Stimulated activated naive B cell treated with anti-CD40 and anti-IgM and Interleukin-4, amounts not matched to agents 10 μg/mL and 1 μg/mL and 100 μg/mL, for 72 hours (primary cell): ENCODE results near the gene NFKBIZ.
"Not testable (repeated sequence)": the region's sequence is repeated elsewhere in the genome, so short reads cannot be mapped to it uniquely, and the experiment has no call there.

Source experiments
- ATAC-seq, 2 donors: fragments of 150-1000 bp; cut with Tn5 transposase; replicated peaks; 2 replicates each; pipeline ENCODE4 v1.10.0; 2021; ENCODE audit warnings: moderate library complexity in 1 of 2
- DNase-seq: peaks from one replicate; pipeline ENCODE4 v3.0.0; 2021
- H3K27ac Mint-ChIP-seq: one replicate; pipeline ENCODE4 v1.8.0; 2022; ENCODE audit warnings: mild to moderate bottlenecking, mixed read lengths
- H3K27me3 Mint-ChIP-seq, 2 donors: one replicate each; pipeline ENCODE4 v1.8.0; 2022; ENCODE audit warnings: mixed read lengths in 2 of 2
- H3K36me3 Mint-ChIP-seq, 2 donors: one replicate each; pipeline ENCODE4 v1.8.0; 2022; ENCODE audit warnings: mixed read lengths in 2 of 2, mild to moderate bottlenecking in 1 of 2
- H3K4me1 Mint-ChIP-seq, 2 donors: one replicate each; pipeline ENCODE4 v1.8.0; 2022; ENCODE audit warnings: mixed read lengths in 2 of 2, mild to moderate bottlenecking in 1 of 2
- H3K4me3 Mint-ChIP-seq, 2 donors: one replicate each; pipeline ENCODE4 v1.8.0; 2022; ENCODE audit warnings: mild to moderate bottlenecking in 2 of 2, mixed read lengths in 2 of 2, moderate library complexity in 1 of 2
- H3K9me3 Mint-ChIP-seq, 2 donors: one replicate each; pipeline ENCODE4 v1.8.0; 2022; ENCODE audit warnings: mixed read lengths in 2 of 2, mild to moderate bottlenecking in 1 of 2

NFKBIZ gene

GRCh38 chr3:101885584-101885983 lies 36.3 kb downstream of the NFKBIZ start:
- H3K36me3 Mint-ChIP-seq, ATAC-seq, DNase-seq, H3K4me3 Mint-ChIP-seq, H3K9me3 Mint-ChIP-seq, H3K27ac Mint-ChIP-seq, H3K27me3 Mint-ChIP-seq: not testable (repeated sequence)
- H3K4me1 Mint-ChIP-seq, result peaks cover 3 to 11% of the 10 kb centered on the region in 2 donors

DNA sequence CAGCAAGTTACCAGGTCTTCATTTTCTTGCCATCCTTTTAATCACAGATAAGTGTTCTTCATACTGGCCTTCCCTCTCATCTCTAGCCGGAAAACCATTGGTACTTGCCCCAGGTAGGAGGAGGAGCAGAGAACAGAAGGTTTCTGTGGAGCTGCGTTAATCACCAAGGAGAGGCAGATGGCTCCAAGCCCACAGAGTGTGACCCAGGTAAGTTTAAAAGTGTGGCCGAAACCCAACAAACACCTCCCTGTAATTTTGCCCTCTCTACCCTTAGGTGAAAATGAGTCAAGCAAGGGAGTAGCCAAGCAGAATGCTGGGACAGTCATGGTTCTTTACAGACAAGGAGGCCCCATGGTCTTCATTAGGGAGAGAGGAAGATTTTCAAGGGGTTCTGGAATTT lies 37.3 kb downstream of the NFKBIZ start:
- no peak for DNase-seq
- no peaks in the 10 kb centered on the region for H3K27me3 Mint-ChIP-seq
- H3K4me1 Mint-ChIP-seq, result peaks cover 3 to 8% of the 10 kb centered on the region in 2 donors
- no peaks in the 10 kb centered on the region for H3K36me3 Mint-ChIP-seq
- H3K4me3 Mint-ChIP-seq, result no peak overlapping the region
- H3K9me3 Mint-ChIP-seq, result peaks cover 0 to 3% of the 10 kb centered on the region in 2 donors
- no peak overlapping the region for H3K27ac Mint-ChIP-seq
- no peak for ATAC-seq

DNA sequence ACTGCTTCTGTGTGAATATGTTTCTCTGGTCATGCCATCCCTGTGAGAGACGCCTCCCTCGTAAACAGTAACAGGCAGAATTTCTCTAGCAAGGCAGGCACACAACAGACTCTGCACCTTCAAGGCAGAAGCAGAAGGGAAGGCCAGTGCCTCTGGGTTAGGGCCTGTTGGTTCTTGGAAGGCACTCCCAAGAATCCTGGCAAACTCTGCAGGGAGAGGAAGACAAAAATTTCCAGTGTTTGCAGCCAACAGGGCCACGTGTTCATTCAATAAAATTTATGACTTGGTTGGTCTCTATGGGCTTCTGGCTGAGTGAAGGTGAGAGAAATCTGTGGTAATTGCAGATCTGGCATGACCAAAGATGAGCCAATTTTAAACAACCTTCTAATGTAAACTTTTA lies 39.3 kb downstream of the NFKBIZ start:
- no peak overlapping the region for H3K27ac Mint-ChIP-seq
- DNase-seq (no peak), ATAC-seq (no peak)
- H3K36me3 Mint-ChIP-seq, result no peaks in the 10 kb centered on the region
- H3K4me1 Mint-ChIP-seq, result peaks cover 5 to 14% of the 10 kb centered on the region in 2 donors
- peaks cover 0 to 3% of the 10 kb centered on the region in 2 donors for H3K9me3 Mint-ChIP-seq
- no peak overlapping the region for H3K4me3 Mint-ChIP-seq
- H3K27me3 Mint-ChIP-seq, result no peaks in the 10 kb centered on the region

DNA sequence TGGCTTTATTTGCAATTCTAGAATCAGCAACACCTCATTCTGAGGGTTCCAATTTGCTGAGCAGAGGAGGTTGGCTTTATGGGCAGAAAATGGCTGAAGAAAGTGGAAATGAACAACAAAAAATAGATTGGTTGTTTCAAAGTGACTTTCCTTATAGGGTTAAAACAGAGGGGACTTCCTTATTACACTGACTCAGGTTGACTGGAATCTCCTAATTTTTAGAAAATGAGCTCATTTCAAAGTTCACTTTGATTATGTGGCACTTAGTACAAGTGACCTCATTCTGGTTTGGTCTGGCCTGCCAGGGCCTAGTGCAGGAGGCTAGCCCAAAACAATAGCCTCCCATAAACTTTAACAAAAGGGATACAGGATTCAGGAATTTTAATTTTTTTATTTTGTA lies 41.4 kb downstream of the NFKBIZ start:
- DNase-seq (no peak), ATAC-seq (peak; percentile 71 to 92)
- Mint-ChIP-seq H3K9me3 (no peaks in the 10 kb centered on the region), H3K27ac (no peak overlapping the region), H3K4me1 (peaks cover 5 to 14% of the 10 kb centered on the region in 2 donors), H3K36me3 (no peaks in the 10 kb centered on the region), H3K4me3 (no peak overlapping the region), H3K27me3 (no peaks in the 10 kb centered on the region)

DNA sequence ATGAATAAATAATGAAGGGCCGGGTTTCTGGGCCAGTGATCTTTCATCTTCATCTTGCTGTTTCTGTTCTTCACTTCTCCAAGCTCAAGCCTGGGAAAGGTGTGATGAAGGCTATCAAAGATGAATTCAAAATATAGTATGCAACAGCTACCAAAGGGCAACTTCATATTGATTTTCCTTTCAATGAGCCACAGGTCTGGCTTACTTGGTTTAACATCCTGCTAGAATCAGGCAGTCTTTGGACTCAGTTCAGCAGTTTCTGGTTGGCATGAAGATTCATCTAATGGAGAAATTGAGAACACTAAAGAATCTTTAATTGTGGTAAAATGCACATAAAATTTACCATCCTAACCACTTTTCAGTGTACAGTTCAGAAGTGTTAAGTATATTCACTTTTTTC lies 43.3 kb downstream of the NFKBIZ start:
- ATAC-seq (no peak), DNase-seq (no peak)
- Mint-ChIP-seq H3K36me3 (no peaks in the 10 kb centered on the region), H3K9me3 (no peaks in the 10 kb centered on the region), H3K27ac (no peak overlapping the region), H3K27me3 (no peaks in the 10 kb centered on the region), H3K4me3 (no peak overlapping the region), H3K4me1 (peaks cover 5 to 14% of the 10 kb centered on the region in 2 donors)

- Mint-ChIP-seq H3K4me3 (no peak overlapping the region), H3K4me1 (peaks cover 16 to 36% of the 10 kb centered on the region in 2 donors), H3K27me3 (no peaks in the 10 kb centered on the region), H3K36me3 (no peaks in the 10 kb centered on the region), H3K27ac (no peak overlapping the region), H3K9me3 (no peaks in the 10 kb centered on the region)
- ATAC-seq, result no peak
- DNase-seq, result no peak
These were observed 46.9 kb downstream of the NFKBIZ start for GRCh38 chr3:101896083-101896757.

- ATAC-seq, result no peak
- no peaks in the 10 kb centered on the region for H3K36me3 Mint-ChIP-seq
- H3K27ac Mint-ChIP-seq, result no peak overlapping the region
- DNase-seq, result no peak
- no peak overlapping the region for H3K4me3 Mint-ChIP-seq
- no peaks in the 10 kb centered on the region for H3K27me3 Mint-ChIP-seq
- peaks cover 21 to 43% of the 10 kb centered on the region in 2 donors for H3K4me1 Mint-ChIP-seq
- no peaks in the 10 kb centered on the region for H3K9me3 Mint-ChIP-seq
These were observed 47.7 kb downstream of the NFKBIZ start for GRCh38 chr3:101897013-101897412.

DNA sequence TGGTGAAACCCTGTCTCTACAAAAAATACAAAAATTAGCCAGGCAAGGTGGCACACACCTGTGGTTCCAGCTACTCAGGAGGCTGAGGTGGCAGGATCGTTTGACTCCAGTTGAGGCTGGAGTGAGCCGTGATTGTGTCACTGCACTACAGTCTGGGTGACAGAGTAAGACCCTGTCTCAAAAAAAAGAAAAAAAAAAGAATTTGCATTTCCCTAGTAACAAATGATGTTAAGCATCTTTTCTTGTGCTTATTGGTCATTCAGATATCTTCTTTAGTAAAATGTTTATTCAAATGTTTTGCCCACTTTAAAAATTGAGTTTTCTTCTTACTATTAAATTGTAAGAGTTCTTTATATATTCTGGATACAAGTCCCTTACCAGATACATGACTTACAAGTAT lies 48.7 kb downstream of the NFKBIZ start:
- DNase-seq, result no peak
- no peaks in the 10 kb centered on the region for H3K27me3 Mint-ChIP-seq
- H3K4me1 Mint-ChIP-seq, result peaks cover 26 to 44% of the 10 kb centered on the region in 2 donors
- no peaks in the 10 kb centered on the region for H3K36me3 Mint-ChIP-seq
- ATAC-seq, result no peak
- no peaks in the 10 kb centered on the region for H3K9me3 Mint-ChIP-seq
- H3K4me3 Mint-ChIP-seq, result no peak overlapping the region
- H3K27ac Mint-ChIP-seq, result peak overlapping the region; percentile 37

- Mint-ChIP-seq H3K36me3 (no peaks in the 10 kb centered on the region), H3K27me3 (no peaks in the 10 kb centered on the region), H3K9me3 (no peaks in the 10 kb centered on the region), H3K4me1 (peaks cover 26 to 44% of the 10 kb centered on the region in 2 donors), H3K4me3 (peak overlapping the region; percentile 26 to 41), H3K27ac (peak overlapping the region; percentile 84)
- DNase-seq (peak; percentile 63), ATAC-seq (peak; percentile 94 to 97)
These were observed 49.4 kb downstream of the NFKBIZ start for GRCh38 chr3:101898752-101899169.

DNA sequence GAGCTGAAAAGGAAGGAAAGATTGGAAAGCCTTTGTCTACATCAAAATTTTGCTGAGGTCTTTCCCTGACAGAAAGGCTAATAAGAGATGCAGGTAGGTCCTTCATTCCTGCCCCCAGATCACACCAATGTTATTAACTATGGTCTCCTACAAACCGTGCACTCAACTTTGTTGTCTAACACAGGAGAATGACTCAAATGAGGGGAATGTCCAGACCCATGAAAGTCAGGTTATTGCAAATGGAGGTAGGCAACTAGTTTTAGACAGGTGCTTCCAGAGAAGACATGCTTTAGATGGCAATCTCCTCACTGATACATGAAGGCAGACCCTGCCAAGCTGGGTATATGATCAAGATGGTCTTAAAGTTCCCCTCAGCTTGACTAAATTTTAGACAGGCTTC lies 51.0 kb downstream of the NFKBIZ start:
- peak overlapping the region; percentile 85 for H3K27ac Mint-ChIP-seq
- DNase-seq (no peak), ATAC-seq (no peak)
- peaks cover 26 to 44% of the 10 kb centered on the region in 2 donors for H3K4me1 Mint-ChIP-seq
- H3K9me3 Mint-ChIP-seq, result no peaks in the 10 kb centered on the region
- no peak overlapping the region for H3K4me3 Mint-ChIP-seq
- no peaks in the 10 kb centered on the region for H3K36me3 Mint-ChIP-seq
- no peaks in the 10 kb centered on the region for H3K27me3 Mint-ChIP-seq

GRCh38 chr3:101900736-101901135 lies 51.4 kb downstream of the NFKBIZ start:
- Mint-ChIP-seq H3K27me3 (no peaks in the 10 kb centered on the region), H3K27ac (no peak overlapping the region), H3K4me3 (no peak overlapping the region), H3K9me3 (no peaks in the 10 kb centered on the region), H3K4me1 (peaks cover 27 to 44% of the 10 kb centered on the region in 2 donors), H3K36me3 (no peaks in the 10 kb centered on the region)
- DNase-seq (no peak), ATAC-seq (no peak)

GRCh38 chr3:101902041-101902440 lies 52.7 kb downstream of the NFKBIZ start:
- DNase-seq, result no peak
- peak overlapping the region; percentile 60 for H3K27ac Mint-ChIP-seq
- H3K4me3 Mint-ChIP-seq, result peak overlapping the region in 1 of 2 donors; percentile 17
- ATAC-seq, result peak; percentile 56 to 74
- no peaks in the 10 kb centered on the region for H3K36me3 Mint-ChIP-seq
- no peaks in the 10 kb centered on the region for H3K27me3 Mint-ChIP-seq
- peaks cover 27 to 44% of the 10 kb centered on the region in 2 donors for H3K4me1 Mint-ChIP-seq
- peaks cover 0 to 2% of the 10 kb centered on the region in 2 donors for H3K9me3 Mint-ChIP-seq

DNA sequence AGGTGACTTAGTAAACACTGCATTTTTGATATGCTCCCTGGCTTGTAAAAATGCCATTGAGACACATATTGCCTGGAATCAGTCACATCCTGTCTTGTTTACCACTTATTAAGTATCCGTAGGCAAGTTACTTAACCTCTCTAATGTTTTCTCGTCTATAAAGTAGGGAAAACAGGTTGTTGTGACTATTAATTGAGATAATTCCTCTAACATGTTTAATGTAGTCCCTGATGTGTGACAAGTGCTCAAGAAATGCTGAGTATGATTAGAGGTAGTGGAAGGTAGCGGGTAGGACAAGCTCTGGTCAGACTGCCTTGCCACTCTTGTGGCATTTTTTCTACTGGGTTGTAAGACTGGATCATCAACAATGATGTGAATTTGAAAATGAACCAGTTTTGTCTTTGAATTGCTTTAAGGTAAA lies 54.1 kb downstream of the NFKBIZ start:
- ATAC-seq, result no peak
- no peak overlapping the region for H3K27ac Mint-ChIP-seq
- peaks cover 27 to 42% of the 10 kb centered on the region in 2 donors for H3K4me1 Mint-ChIP-seq
- H3K27me3 Mint-ChIP-seq, result no peaks in the 10 kb centered on the region
- DNase-seq, result no peak
- H3K36me3 Mint-ChIP-seq, result no peaks in the 10 kb centered on the region
- no peak overlapping the region for H3K4me3 Mint-ChIP-seq
- peaks cover 0 to 2% of the 10 kb centered on the region in 2 donors for H3K9me3 Mint-ChIP-seq

GRCh38 chr3:101905573-101905972 lies 56.3 kb downstream of the NFKBIZ start:
- H3K27ac Mint-ChIP-seq, H3K4me3 Mint-ChIP-seq, H3K27me3 Mint-ChIP-seq, H3K9me3 Mint-ChIP-seq, DNase-seq, ATAC-seq, H3K36me3 Mint-ChIP-seq: not testable (repeated sequence)
- H3K4me1 Mint-ChIP-seq, result peaks cover 17 to 21% of the 10 kb centered on the region in 2 donors
